ENCODE data around the gene TOGARAM2. TPM values are rescaled to one million over a fixed set of nuclear protein-coding genes. Genes with fewer than 3 reads are reported as not detected.

The TOGARAM2 gene
- total RNA-seq, 1 donor from 2014 or later, result not detected

GRCh38 chr2:29046321-29046720 is 65.2 kb downstream of the TOGARAM2 start:
- Mint-ChIP-seq H3K27ac (ENCODE audit: unreplicated experiment) (no peak overlapping the region), H3K4me1 (ENCODE audit: low read depth, unreplicated experiment) (peaks cover 33% of the 10 kb centered on the region), H3K9me3 (ENCODE audit: unreplicated experiment) (peaks cover 16% of the 10 kb centered on the region), H3K27me3 (ENCODE audit: unreplicated experiment) (peaks cover 12% of the 10 kb centered on the region), H3K36me3 (ENCODE audit: unreplicated experiment) (no peaks in the 10 kb centered on the region), H3K4me3 (ENCODE audit: unreplicated experiment) (no peak overlapping the region)
- TF ChIP-seq CTCF (IDR thresholded peaks at IDR 0.05; ENCODE audit: partially characterized antibody, unreplicated experiment), result no peak
- no peak for DNase-seq

- Mint-ChIP-seq H3K27ac (ENCODE audit: unreplicated experiment) (no peak overlapping the region), H3K4me3 (ENCODE audit: unreplicated experiment) (no peak overlapping the region), H3K4me1 (ENCODE audit: low read depth, unreplicated experiment) (peaks cover 31% of the 10 kb centered on the region), H3K27me3 (ENCODE audit: unreplicated experiment) (peaks cover 11% of the 10 kb centered on the region), H3K9me3 (ENCODE audit: unreplicated experiment) (peaks cover 11% of the 10 kb centered on the region), H3K36me3 (ENCODE audit: unreplicated experiment) (no peaks in the 10 kb centered on the region)
- no peak for TF ChIP-seq CTCF (IDR thresholded peaks at IDR 0.05; ENCODE audit: partially characterized antibody, unreplicated experiment)
- no peak for DNase-seq
These were observed 66.2 kb downstream of the TOGARAM2 start for GRCh38 chr2:29047083-29047845.

- peak overlapping the region; percentile 89 for H3K27ac Mint-ChIP-seq (ENCODE audit: unreplicated experiment)
- H3K36me3 Mint-ChIP-seq (ENCODE audit: unreplicated experiment), result no peaks in the 10 kb centered on the region
- peak; percentile 74 for DNase-seq
- TF ChIP-seq CTCF (IDR thresholded peaks at IDR 0.05; ENCODE audit: partially characterized antibody, unreplicated experiment), result no peak
- peaks cover 3% of the 10 kb centered on the region for H3K9me3 Mint-ChIP-seq (ENCODE audit: unreplicated experiment)
- H3K4me1 Mint-ChIP-seq (ENCODE audit: low read depth, unreplicated experiment), result peaks cover 14% of the 10 kb centered on the region
- H3K27me3 Mint-ChIP-seq (ENCODE audit: unreplicated experiment), result peaks cover 4% of the 10 kb centered on the region
- no peak overlapping the region for H3K4me3 Mint-ChIP-seq (ENCODE audit: unreplicated experiment)
These were observed 69.5 kb downstream of the TOGARAM2 start for GRCh38 chr2:29050591-29050990.

GRCh38 chr2:29051730-29052129 is 70.6 kb downstream of the TOGARAM2 start:
- no peaks in the 10 kb centered on the region for H3K9me3 Mint-ChIP-seq (ENCODE audit: unreplicated experiment)
- TF ChIP-seq CTCF (IDR thresholded peaks at IDR 0.05; ENCODE audit: partially characterized antibody, unreplicated experiment), result no peak
- peaks cover 5% of the 10 kb centered on the region for H3K27me3 Mint-ChIP-seq (ENCODE audit: unreplicated experiment)
- H3K4me1 Mint-ChIP-seq (ENCODE audit: low read depth, unreplicated experiment), result peaks cover 11% of the 10 kb centered on the region
- H3K36me3 Mint-ChIP-seq (ENCODE audit: unreplicated experiment), result no peaks in the 10 kb centered on the region
- DNase-seq, result no peak
- H3K4me3 Mint-ChIP-seq (ENCODE audit: unreplicated experiment), result no peak overlapping the region
- H3K27ac Mint-ChIP-seq (ENCODE audit: unreplicated experiment), result no peak overlapping the region

- Mint-ChIP-seq H3K9me3 (ENCODE audit: unreplicated experiment) (no peaks in the 10 kb centered on the region), H3K36me3 (ENCODE audit: unreplicated experiment) (no peaks in the 10 kb centered on the region), H3K27me3 (ENCODE audit: unreplicated experiment) (peaks cover 6% of the 10 kb centered on the region), H3K4me3 (ENCODE audit: unreplicated experiment) (no peak overlapping the region), H3K4me1 (ENCODE audit: low read depth, unreplicated experiment) (peaks cover 12% of the 10 kb centered on the region), H3K27ac (ENCODE audit: unreplicated experiment) (no peak overlapping the region)
- no peak for TF ChIP-seq CTCF (IDR thresholded peaks at IDR 0.05; ENCODE audit: partially characterized antibody, unreplicated experiment)
- no peak for DNase-seq
These were observed 71.7 kb downstream of the TOGARAM2 start for GRCh38 chr2:29052807-29053206.

All from glutamatergic neuron (in vitro differentiated cells).